NCI-H2227 treated with DMSO at 0.1 percent for 48 hours (cell line): ENCODE data around the gene STOX1.
"Not testable (repeated sequence)": the region's sequence is repeated elsewhere in the genome, so short reads cannot be mapped to it uniquely, and the experiment has no call there.

Experiments
- DNase-seq: peaks from one replicate; lab custom pipeline; 2025; lab: John Stamatoyannopoulos, UW

STOX1 gene

DNA sequence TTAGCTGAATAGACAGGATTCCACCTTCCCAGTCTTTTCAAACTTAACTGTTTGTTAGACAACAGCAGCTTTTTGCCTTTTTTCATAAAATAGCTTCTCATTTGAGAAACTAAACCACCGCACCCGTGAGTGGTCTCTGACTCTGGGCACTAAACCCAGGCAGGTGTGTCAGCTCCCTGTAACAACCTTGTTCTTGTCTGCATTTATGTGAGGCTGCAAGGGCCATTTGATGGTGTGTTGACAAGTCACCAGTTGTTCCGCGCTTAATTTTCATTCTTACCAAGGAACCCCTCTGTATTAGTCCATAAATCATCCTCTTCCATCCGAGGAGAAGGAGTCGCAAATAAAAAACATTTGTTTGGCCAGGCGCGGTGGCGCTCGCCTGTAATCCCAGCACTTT lies 1.5 kb downstream of the STOX1 start:
- no peak for DNase-seq

DNA sequence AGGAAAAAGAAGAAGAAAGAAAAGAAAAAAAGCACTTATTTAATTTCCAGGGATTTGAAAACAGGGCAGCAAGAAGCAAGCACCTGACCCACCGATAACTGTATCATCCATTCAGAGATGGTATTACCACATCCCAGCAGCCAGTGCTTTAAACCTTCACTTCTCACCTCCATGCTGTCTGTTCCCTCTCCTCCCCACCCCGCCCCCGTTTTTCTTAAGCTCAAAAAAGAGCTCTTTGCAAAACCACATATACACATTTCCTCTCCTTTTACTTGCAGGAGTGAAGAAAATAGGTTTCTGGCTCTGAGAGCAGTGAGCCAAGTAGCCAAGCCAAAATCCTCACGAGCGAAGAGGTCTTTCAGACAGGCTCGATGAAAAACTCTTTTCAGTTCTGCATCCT lies 2.2 kb downstream of the STOX1 start:
- no peak for DNase-seq

DNA sequence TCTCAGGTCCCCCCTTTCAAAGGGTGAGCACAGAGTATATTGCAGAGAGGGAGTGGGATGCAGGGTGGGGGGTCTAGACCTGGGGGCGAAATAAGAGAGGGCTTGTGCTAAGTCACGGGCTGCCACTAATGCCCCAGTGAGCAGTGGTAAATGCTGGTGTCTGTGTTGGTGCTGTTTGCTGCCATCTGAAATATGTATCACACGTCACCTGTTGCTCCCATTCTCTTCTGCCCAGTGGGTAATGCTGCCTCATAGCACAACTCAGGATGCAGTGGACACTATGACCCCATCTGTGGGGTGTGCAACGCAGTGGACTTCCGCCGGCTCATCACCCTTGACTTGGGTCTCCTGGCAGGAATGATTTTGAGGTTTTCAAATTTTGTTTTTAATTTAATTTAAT lies 2.6 kb downstream of the STOX1 start:
- no peak for DNase-seq

DNA sequence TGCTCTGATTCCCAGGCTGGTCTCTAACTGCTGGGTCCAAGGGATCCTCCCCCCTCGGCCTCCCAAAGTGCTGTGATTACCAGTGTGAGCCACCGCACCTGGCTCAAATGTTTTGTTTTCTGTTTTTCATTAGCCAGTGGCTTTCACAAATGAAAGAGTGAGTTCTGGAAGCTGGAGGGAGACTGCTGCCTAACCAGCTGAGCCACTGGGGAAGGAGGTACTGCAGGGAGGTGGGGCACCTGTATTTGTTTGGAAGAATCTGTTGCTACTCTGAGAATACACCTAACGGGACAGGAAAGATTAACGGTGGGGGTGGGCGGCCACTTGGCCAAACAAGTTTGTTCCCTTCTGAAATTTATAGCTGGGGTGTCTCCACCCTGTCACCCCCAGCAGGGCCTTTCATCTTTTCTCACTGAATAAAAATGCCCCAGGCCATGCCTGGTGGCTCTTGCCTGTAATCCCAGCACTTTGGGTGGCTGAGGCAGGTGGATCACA lies 4.7 kb downstream of the STOX1 start:
- no peak for DNase-seq

DNA sequence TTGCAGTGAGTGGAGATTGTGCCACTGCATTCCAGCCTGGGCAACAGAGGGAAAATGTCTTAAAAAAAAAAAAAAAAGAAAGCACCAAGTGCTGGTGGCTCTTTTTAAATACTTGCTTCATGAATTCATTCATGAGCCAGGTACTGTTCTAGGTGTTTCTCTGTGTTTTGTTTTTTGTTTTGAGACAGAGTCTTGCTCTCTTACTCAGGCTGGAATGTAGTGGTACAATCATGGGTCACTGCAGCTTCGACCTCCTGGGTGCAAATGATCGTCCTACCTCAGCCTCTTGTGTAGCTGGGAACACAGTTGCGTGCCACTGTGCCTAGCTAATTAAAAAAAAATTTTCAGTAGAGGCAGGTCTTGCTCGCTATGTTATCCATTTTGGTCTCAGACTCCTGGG lies 5.3 kb downstream of the STOX1 start:
- no peak for DNase-seq

DNA sequence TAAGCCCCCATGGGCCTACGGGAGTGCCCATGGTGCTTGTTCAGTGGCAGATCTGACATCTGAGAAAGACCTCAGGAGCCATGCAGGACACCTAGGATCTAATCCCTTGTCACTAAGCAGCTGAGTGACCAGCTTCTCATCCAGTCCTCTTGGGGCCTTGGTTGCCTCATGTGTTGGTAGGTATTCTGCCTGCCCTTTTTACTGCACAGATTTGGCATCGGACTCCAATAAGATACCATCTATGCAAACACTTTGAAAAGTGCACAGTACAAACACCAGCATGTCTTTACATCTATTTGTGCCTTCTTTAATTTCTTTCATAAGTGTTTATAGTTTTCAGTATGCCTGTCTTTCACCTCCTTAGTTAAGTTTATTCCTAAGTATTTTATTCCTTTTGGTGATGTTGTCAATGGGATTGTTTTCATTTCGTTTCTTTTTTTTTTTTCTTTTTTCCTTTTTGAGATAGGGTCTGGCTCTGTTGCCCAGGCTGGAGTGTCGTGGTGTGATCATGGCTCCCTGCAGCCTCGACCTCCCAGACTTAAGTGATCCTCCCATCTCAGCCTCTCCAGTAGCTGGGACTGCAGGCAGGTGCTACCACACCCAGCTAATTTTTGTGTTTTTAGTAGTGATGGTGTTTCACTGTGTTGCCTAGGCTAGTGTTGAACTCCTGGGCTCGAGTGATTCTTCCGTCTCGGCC lies 10.4 kb downstream of the STOX1 start:
- no peak for DNase-seq

DNA sequence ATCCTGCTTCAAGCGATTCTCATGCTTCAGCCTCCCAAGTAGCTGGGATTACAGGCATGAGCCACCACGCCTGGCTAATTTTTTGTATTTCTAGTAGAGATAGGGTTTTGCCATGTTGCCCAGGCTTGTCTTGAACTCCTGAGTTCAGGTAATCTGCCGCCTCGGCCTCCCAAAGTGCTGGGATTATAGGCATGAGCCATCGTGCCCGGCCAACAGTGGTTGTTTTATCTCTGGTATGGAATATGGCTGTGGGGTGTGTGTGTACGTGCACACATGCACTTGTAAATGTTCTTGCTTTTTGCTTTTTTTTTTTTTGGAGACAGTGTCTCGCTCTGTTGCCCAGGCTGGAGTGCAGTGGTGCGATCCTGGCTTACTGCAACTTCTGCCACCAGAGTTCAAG lies 13.3 kb downstream of the STOX1 start:
- DNase-seq: not testable (repeated sequence)

DNA sequence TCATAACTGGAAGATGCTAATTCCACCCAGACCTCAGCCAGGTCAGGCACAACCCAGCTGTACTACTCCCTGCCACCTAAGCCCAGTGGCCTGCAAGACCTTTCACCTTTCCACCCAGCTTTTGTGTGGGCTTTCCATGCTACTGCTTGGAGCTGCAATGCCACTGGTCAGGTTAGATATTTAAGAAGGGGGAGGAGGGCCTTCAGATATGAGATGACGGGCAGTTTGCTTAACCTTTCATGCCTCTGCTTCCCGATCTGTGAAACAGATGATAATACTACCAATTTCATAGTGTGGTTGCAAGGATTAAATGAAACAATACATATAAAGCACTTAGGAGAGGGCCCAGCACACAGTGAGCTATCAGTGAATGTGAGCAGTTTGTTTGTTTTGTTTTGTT lies 20.9 kb downstream of the STOX1 start:
- no peak for DNase-seq

DNA sequence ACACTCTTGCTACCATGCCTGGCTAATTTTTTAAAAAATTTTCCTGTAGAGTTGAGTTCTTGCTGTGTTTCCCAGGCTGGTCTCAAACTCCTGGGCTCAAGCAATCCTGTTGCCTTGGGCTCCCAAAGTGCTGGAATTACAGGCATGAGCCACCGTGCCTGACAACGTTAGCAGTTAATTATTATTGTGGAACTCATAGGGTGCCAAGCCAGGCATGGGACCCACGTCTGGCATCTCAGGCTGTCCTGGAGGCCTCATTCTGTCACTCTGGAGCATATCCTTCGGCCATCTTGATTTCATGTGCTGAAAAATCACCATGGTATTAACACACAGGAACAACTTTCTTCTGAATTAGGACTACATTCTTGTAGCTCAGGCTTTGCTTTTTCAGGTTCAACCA lies 21.5 kb downstream of the STOX1 start:
- no peak for DNase-seq

DNA sequence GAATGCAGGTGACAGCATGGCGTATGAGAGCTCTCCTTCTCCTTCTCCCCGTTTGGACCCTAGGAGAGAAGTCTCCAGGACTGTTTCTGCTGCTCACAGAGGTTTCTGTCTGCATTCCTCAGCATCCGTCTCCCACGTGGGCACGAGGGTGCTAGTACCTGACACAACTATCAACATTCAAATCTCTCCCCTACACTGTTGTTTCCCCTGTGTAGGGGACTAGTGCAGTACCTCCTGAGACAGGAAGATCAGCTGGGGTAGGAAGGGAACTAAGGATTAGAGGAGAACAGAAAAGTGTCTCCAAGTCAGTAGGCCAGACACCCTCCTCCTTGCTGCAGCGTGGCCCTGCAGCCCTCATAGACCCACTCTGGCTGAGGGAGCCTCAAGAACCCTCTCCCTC lies 29.0 kb downstream of the STOX1 start:
- no peak for DNase-seq

DNA sequence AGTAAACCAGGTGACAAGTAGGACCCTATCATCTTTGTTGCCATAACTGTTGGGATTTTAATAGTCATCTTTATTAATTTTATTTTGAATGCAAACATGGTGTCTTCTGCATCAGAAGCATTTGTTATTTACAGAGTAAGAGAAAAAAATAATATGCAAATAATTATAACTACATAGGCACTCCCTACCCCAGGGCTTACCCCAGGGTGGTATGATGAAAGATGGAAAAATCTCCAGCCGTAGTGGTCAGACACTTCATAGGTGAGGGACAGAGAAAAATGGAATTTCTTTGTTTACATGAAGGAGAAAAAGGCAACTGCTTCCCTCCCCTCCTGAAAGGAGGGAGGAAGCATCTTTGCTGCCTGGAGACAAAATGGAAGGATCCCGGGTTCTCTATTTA lies 29.7 kb downstream of the STOX1 start:
- DNase-seq: no peak

DNA sequence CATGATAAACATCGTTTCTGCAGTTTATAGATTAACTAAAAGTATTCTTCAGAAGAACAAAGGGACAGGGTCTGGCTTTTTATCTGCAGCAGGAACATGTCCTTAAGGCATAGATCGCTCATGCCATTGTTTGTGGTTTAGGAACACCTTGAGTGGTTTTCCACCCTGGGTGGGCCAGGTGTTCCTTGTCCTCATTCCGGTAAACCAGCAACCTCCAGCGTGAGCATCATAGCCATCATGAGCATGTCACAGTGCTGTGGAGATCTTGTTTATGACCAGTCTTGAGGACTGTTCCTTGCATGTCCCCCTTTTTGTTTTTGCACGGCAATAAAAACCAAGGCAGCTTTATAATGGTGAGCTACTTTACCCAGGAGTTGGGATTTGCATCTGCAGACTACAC lies 33.9 kb downstream of the STOX1 start:
- DNase-seq: no peak

DNA sequence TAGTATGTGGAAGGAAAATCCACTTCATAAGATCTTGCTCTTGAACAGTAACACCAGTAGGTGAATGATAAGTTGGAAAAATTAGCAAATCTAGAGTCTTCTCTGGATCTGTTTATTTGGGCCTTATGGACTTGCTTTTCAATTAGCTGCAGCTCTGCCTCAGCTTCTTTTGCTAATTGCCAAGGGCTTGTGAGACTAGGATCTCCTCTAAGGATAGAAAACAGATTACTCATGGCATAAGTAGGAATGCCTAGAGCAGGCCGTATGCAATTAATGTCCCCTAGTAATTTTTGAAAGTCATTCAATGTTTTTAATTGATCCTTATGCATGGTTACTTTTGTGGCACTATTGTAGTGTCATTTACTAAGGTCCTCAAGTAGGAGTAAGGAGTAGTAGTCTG lies 37.3 kb downstream of the STOX1 start:
- no peak for DNase-seq

DNA sequence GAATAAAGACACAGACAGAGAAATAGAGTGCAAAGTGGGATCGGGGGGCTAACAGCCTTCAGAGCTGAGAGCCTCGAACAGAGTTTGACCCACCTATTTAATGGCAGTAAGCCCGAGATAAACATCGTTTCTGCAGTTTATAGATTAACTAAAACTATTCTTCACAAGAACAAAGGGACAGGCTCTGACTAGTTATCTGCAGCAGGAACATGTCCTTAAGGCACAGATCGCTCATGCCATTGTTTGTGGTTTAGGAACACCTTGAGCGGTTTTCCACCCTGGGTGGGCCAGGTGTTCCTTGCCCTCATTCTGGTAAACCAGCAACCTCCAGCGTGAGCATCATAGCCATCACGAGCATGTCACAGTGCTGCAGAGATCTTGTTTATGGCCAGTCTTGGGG lies 40.8 kb downstream of the STOX1 start:
- not testable (repeated sequence) for DNase-seq

DNA sequence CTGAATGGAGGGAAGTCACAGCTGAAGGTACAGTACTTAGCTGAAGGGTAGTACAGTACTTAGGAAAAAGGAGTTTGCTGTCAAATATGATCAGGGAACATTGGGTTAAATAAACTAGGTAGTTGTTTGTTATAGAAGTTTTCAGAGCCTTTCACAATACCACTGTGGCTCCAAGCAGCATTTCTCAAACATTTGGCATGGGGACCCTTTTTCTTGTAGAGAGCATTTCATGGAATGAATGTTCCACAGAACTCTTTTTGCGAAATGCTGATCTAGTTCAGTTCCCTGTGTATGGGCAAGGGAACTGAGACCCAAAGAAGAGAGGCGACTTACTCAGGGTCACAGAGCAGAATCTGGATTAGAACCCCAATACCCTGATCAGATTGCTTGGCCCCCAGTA lies 42.3 kb downstream of the STOX1 start:
- no peak for DNase-seq

DNA sequence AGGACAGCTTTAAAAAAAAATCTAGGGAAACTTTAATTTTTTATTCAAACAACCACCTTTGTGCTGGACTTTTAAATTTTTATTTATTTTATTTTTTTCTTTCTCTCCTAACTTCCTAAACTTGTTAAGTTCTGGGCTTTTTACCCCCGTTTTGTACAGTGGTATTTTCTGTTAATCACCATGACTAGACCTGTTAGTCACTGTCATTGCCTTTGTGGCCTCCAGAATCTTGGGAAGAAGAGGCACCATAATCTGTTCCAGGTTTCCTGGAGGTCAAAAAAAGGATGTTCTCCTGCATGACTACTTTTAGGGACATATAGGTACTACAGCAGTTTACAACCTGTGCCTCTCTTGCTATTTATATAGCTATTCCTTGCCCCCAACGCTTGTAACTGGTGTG lies 42.7 kb downstream of the STOX1 start:
- no peak for DNase-seq

DNA sequence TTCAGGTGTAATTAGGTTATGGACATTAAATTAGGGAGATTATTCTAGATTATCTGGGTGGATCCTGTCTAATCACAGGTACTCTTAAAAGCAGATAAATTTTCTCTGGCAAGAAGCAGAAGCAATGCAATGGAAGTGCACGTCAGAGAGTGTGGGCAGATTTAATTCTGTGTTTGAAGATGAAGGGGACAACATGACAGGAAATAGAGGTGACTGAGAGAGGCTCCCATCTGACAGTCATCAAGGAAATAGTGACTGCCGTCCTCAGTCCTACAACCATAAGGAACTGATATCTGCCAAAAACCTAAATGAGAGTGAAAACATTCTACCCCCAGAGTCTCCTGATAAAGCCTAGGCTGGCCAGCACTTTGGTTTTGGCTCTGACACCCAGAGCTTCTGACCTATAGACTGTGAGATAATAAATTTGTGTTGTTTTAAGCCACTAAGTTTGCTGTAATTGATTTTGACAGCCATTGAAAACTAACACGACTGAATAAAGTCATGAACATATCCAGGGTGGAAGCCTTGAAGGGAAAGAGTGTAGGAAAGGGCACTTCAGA lies 43.3 kb downstream of the STOX1 start:
- no peak for DNase-seq

DNA sequence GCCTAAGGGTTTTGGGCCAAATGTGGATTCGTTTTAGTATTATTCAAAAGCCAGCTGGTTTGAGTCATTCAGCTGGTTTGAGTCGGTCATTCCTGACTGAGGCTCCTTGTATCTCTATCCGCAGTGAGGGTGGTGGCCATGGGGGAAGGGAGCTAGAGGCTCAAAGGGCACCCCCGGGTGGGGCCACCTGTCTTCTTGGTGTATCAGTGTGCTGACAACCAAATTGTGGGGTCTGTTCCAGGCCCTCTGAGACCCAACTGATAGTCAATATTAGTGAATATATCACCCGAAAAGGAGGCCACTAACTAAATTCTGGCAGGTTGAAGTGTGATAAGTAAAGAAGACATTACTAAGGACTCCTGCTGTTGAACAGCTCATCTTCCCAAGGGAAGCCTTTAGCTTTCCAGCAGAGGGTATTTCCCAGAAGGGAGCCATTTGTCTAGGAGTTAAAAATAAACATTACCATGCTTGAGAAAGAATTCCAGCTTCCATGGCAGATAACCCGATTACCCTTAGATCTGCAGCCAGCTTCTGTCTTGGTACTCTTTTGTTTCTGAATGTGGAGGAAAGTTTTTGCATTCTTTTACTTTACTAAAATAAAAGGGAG lies 43.9 kb downstream of the STOX1 start:
- DNase-seq: peak; percentile 3

DNA sequence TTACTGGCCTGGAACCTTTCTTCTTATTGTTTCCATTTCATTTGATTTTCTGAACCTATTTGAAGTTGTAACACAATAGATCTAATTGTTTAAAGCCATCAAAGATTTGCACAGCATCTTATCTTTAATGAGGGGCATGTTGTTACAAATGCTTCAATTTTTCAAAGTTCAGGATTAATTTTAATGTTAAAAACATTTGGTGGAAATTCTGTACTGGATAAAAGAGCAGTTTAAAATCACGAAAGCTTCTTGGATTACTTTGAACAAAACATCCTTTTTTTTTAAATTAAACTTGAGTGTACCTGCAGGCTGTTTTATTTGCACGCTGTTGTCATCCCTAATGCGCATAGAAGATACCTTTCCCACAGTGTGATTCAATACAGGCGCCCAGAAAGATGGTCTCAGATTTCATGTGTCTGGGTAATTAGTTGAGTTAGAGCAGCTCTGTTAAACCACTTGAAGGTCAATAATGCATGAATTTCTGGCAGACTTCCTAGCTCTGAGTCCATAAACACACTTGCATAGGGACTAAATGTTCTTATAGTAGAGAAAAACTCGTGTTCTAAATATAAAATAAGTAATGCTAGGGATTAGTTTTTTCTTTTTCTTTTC lies 44.5 kb downstream of the STOX1 start:
- peak; percentile 57 for DNase-seq

DNA sequence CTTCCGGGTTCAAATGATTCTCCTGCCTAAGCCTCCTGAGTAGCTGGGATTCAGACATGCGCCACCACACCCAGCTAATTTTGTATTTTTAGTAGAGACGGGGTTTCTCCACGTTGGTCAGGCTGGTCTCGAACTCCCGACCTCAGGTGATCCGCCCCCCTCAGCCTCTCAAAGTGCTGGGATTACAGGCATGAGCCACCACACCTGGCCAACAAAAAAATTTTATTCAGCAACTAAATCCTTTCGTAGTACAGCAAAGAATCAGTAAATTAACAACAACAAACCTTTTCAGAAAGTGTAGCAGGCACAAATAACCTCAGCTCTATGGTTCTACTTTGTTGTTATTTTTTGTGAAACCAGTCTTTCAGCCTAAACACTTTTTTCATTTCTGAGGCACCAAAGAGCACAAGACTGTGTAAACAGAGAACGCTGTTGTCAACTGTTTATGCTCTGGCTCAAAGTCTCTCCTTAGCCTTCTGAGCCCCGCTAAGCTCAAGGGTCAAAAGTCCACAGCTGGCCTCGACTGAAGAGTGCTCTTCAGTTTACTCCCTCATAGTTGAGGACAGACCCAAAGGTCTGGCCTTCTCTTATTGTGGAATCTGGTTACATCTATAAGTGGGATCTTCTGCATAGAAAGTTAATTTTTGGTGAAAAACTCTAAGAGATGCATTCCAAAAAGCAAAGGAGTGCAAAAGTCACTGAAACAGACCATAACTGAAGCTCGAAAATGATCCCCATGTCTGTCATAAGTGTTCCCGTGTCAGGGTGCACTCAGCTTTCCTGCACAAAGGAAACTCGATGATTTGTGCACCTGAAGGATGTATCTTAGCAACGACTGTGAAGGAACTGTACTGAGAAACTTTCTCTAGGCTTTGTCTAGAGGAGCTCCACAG lies 49.2 kb downstream of the STOX1 start:
- DNase-seq: no peak

DNA sequence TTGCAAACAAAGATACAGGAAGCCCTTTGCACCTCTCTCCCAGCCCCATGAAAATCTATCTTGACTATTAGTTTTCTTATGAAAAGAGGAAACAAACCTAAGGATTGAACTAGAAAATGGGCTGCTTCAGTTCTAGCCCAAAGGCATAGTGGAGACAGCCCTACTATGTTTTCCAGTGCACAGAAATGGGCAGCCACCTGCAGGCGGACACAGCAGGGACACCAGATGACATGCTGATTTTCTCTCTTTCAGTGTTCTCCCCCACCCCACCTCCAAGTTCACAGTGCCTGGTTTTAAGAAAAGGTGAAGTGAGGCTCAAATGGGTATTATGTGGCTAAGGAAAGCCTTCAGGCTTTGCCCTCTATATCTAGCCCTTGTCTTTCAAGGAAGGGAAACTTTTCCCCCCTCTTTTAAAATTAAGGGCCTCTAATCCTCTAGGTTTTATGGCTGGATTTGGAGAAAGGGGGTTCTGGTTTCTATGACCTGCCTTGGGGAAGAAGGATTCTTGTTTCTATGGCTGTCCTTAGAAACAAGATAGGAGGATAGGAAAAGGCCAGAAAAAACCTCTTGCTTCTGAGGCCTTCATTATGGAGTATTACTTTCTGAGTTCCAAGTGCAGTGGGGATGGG lies 50.3 kb downstream of the STOX1 start:
- no peak for DNase-seq

DNA sequence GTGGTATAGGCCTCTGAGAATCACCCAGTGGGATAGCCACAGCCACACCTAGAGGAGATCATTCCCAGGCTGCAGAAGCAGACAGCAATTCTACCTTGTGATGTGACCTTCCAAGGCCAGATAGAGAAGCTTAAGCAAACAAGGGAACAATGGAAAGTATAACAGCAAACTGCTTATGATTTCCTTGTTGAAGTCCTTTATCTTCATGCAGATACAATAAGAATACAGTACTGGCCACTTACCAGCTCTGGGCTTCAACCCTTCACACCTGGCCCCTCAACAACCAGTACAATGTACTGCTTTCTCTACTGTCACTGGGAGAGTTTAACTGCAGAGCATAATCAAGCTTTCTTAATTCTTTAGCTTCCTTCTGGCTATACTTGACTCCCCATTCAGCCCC lies 51.2 kb downstream of the STOX1 start:
- no peak for DNase-seq
